Measurements from ENCODE around the gene ZNF112. TPM values are rescaled to one million over a fixed set of nuclear protein-coding genes. Genes with fewer than 3 reads are reported as not detected.
"Not testable (repeated sequence)": the region's sequence is repeated elsewhere in the genome, so short reads cannot be mapped to it uniquely, and the experiment has no call there.

Gene ZNF112
- total RNA-seq (2022) (5.4 and 5.7 TPM in 2 replicates), Bru-seq, nascent RNA (percentile 82 among the genes with signal in this experiment), BruChase-seq, experiment 1, labeled RNA remaining after a 6-hour chase (percentile 79 among the genes with signal in this experiment), BruChase-seq, experiment 2, labeled RNA remaining after a 2-hour chase (percentile 95 among the genes with signal in this experiment)
- long read RNA-seq, partial matches to known transcripts = 0 of 7 reads
- long read RNA-seq, other reads (novel, unspliced or antisense) = 2 of 7 reads

GRCh38 chr19:44356383-44357111 lies at the start of gene ZNF112:
ZNF112 (minus strand) TSS chr19:44356680; CDS start chr19:44340539, 16,141 bp downstream.
- POLR2A ChIA-PET = interaction anchor here (0.6 to 2.7 kb wide), 7 partner anchors 9 to 149 kb away, joined by 3 to 13 read pairs (median 3); partner anchors contain the start of genes ZNF180, ZNF227 and ZNF235

GRCh38 chr19:44401139-44402115 lies 44.9 kb upstream of the ZNF112 start, which contains the start of gene ZNF285:
ZNF285 (minus strand) TSS chr19:44401608; CDS start chr19:44397213, 4,395 bp downstream.
- DNase-seq (ENCODE audit: unreplicated experiment) = peak; percentile 94
- H3K36me3 Mint-ChIP-seq (ENCODE audit: insufficient read depth, unreplicated experiment) = peaks cover 11% of the 10 kb centered on the region
- TF ChIP-seq CTCF (IDR thresholded peaks at IDR 0.05; ENCODE audit: unreplicated experiment) = no peak
- peak within 1 kb of the TSS; percentile 69 for H3K27ac Mint-ChIP-seq (ENCODE audit: low read depth, unreplicated experiment)
- H3K9me3 Mint-ChIP-seq (ENCODE audit: unreplicated experiment) = peaks cover 17% of the 10 kb centered on the region
- intact Hi-C loops (cut with micrococcal nuclease) = no loop called here
- peak within 1 kb of the TSS; percentile 99 for H3K4me3 Mint-ChIP-seq (ENCODE audit: unreplicated experiment)
- POLR2A ChIA-PET = interaction anchor here (0.6 kb wide), 1 partner anchor 217 kb away, joined by 5 read pairs; no protein-coding TSS in a partner anchor
- no peaks in the 10 kb centered on the region for H3K27me3 Mint-ChIP-seq (ENCODE audit: insufficient read depth, unreplicated experiment)
- CTCF ChIA-PET = no interaction called here
- peaks cover 5% of the 10 kb centered on the region for H3K4me1 Mint-ChIP-seq (ENCODE audit: insufficient read depth, unreplicated experiment)
- BruUV-seq (replicated peaks) = TSS peak; percentile 61

More at GRCh38 chr19:44356383-44357111, at the start of gene ZNF112:
- Mint-ChIP-seq H3K4me3 (ENCODE audit: unreplicated experiment) (peak within 1 kb of the TSS; percentile 90), H3K36me3 (ENCODE audit: insufficient read depth, unreplicated experiment) (no peaks in the 10 kb centered on the region), H3K9me3 (ENCODE audit: unreplicated experiment) (no peaks in the 10 kb centered on the region), H3K4me1 (ENCODE audit: insufficient read depth, unreplicated experiment) (no peaks in the 10 kb centered on the region), H3K27ac (ENCODE audit: low read depth, unreplicated experiment) (peak within 1 kb of the TSS; percentile 93), H3K27me3 (ENCODE audit: insufficient read depth, unreplicated experiment) (no peaks in the 10 kb centered on the region)
- BruUV-seq (replicated peaks) = no TSS peak
- intact Hi-C loops (cut with micrococcal nuclease) = loop anchor here (2.0 to 10.0 kb wide), 3 partner anchors 52 to 262 kb away; partner anchors contain the start of genes ZNF224, ZNF227 and ZNF235
- DNase-seq (ENCODE audit: unreplicated experiment) = peak; percentile 97
- CTCF ChIA-PET = interaction anchor here (0.6 kb wide), 1 partner anchor 137 kb away, joined by 5 read pairs; no protein-coding TSS in a partner anchor
- TF ChIP-seq CTCF (IDR thresholded peaks at IDR 0.05; ENCODE audit: unreplicated experiment) = no peak

- POLR2A ChIA-PET; H3K27ac Mint-ChIP-seq (ENCODE audit: low read depth, unreplicated experiment); H3K27me3 Mint-ChIP-seq (ENCODE audit: insufficient read depth, unreplicated experiment); BruUV-seq (replicated peaks); H3K4me3 Mint-ChIP-seq (ENCODE audit: unreplicated experiment); intact Hi-C loops (cut with micrococcal nuclease); H3K4me1 Mint-ChIP-seq (ENCODE audit: insufficient read depth, unreplicated experiment); H3K9me3 Mint-ChIP-seq (ENCODE audit: unreplicated experiment): not testable (repeated sequence)
- DNase-seq (ENCODE audit: unreplicated experiment) = peak; percentile 19
- CTCF ChIA-PET = interaction anchor here (0.6 kb wide), 1 partner anchor 20 kb away, joined by 3 read pairs; no protein-coding TSS in a partner anchor
- H3K36me3 Mint-ChIP-seq (ENCODE audit: insufficient read depth, unreplicated experiment) = peaks cover 26% of the 10 kb centered on the region
Measured at GRCh38 chr19:44389268-44389667, 32.8 kb upstream of the ZNF112 start.

- intact Hi-C loops (cut with micrococcal nuclease) = no loop called here
- Mint-ChIP-seq H3K27ac (ENCODE audit: low read depth, unreplicated experiment) (no peak overlapping the region), H3K36me3 (ENCODE audit: insufficient read depth, unreplicated experiment) (no peaks in the 10 kb centered on the region), H3K27me3 (ENCODE audit: insufficient read depth, unreplicated experiment) (no peaks in the 10 kb centered on the region), H3K4me3 (ENCODE audit: unreplicated experiment) (no peak overlapping the region), H3K4me1 (ENCODE audit: insufficient read depth, unreplicated experiment) (no peaks in the 10 kb centered on the region), H3K9me3 (ENCODE audit: unreplicated experiment) (peaks cover 24% of the 10 kb centered on the region)
- TF ChIP-seq CTCF (IDR thresholded peaks at IDR 0.05; ENCODE audit: unreplicated experiment) = no peak
- ChIA-PET POLR2A (interaction anchor here (0.6 kb wide), 1 partner anchor 238 kb away, joined by 3 read pairs; no protein-coding TSS in a partner anchor), CTCF (no interaction called here)
- BruUV-seq (replicated peaks) = no TSS peak
- no peak for DNase-seq (ENCODE audit: unreplicated experiment)
Measured at GRCh38 chr19:44374789-44375188, 18.3 kb upstream of the ZNF112 start.
